GM19240 (cell line): ENCODE results near the gene CCDC88A.
"Not testable (repeated sequence)": the region's sequence is repeated elsewhere in the genome, so short reads cannot be mapped to it uniquely, and the experiment has no call there.

Experiments
- DNase-seq: peaks from one replicate; pipeline ENCODE4 v3.0.0; 2011; ENCODE audit warnings: low spot score; ENCODE audit not compliant: insufficient read length

Gene CCDC88A

DNA sequence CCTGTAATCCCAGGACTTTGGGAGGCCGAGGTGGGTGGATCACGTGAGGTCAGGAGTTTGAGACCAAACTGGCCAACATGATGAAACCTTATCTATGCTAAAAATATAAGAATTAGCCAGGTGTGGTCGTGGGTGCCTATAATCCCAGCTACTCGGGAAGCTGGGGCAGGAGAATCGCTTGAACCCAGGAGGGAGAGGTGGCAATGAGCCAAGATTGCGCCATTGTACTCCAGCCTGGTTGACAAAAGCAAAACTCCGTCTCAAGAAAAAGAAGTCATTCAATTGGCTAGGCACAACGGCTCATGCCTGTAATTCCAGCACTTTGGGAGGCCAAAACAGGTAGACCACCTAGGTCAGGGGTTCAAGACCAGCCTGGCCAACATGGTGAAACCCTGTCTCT lies 178.1 kb downstream of the CCDC88A start:
- DNase-seq, result not testable (repeated sequence)

DNA sequence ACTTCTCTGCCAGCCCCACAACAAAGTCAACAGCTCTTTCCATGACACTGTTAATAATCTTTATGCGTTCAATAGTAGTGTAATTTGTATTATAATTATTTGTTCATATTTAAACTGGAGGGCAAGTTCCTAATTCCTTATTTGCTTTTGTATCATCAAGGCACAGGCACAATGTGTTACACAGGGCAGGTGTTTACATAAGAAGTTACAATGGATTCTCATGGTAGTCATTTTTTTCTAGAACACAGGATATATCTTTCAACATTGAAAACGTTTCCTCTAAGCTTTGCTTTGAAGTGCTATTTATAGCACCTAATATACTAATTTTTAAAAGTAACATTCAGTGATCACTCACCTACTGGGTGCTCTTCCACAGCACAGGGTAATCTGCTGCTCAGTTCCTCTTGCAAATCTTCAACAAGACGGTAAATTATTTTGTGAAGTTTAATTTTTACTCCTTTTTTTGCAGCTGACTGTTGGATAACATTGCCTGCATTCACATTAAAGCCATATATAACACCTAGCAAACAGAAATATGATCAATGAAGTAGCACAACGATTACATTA lies 179.9 kb downstream of the CCDC88A start:
- DNase-seq, result no peak
